ENCODE data around the gene RFX3.

DNA sequence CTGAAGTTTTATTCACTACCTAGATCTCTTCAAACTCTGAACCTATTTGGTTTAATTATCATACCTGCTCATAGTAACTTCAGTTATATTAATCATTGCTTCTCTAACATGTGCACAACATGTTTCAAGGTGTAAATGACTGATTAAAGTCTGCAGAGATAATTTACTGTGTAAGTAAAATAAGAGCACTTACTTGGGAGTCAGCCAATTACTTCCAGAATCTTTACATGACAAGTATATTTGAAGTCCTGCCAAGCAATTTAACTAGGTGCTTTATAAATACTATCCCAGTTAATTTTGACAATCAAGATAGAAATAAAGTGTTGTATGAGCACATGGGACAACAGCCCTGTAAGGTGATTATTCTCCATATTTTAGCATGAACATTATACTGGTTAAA lies 109.9 kb downstream of the RFX3 start:
- TF ChIP-seq EZH2 (IDR thresholded peaks at IDR 0.05; ENCODE audit: borderline replicate concordance, low read depth, low read length, poor library complexity, severe bottlenecking): no peak
- TF ChIP-seq, protein P1, sequence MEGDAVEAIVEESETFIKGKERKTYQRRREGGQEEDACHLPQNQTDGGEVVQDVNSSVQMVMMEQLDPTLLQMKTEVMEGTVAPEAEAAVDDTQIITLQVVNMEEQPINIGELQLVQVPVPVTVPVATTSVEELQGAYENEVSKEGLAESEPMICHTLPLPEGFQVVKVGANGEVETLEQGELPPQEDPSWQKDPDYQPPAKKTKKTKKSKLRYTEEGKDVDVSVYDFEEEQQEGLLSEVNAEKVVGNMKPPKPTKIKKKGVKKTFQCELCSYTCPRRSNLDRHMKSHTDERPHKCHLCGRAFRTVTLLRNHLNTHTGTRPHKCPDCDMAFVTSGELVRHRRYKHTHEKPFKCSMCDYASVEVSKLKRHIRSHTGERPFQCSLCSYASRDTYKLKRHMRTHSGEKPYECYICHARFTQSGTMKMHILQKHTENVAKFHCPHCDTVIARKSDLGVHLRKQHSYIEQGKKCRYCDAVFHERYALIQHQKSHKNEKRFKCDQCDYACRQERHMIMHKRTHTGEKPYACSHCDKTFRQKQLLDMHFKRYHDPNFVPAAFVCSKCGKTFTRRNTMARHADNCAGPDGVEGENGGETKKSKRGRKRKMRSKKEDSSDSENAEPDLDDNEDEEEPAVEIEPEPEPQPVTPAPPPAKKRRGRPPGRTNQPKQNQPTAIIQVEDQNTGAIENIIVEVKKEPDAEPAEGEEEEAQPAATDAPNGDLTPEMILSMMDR (conservative IDR thresholded peaks at IDR 0.05; ENCODE audit: low read depth, low read length): no peak
